ENCODE measurements around the gene TFAP2C.

TFAP2C gene

GRCh38 chr20:56673450-56673849 lies 44.3 kb downstream of the TFAP2C start:
- no peaks in the 10 kb centered on the region for H3K79me2 ChIP-seq (ENCODE audit: insufficient read depth, low read length)
- H4K20me1 ChIP-seq (ENCODE audit: insufficient read depth, low read length) = no peaks in the 10 kb centered on the region
- no peaks in the 10 kb centered on the region for H3F3A ChIP-seq (ENCODE audit: insufficient read depth, low read length)
- no peak overlapping the region for H3K4me3 ChIP-seq (ENCODE audit: low read depth, low read length, poor library complexity, severe bottlenecking)
- no peak overlapping the region for H3K27ac ChIP-seq (ENCODE audit: low read depth, low read length, poor library complexity, severe bottlenecking)
- no peak overlapping the region for H3K9ac ChIP-seq (ENCODE audit: low read length)
- no peak overlapping the region for H3K4me2 ChIP-seq (ENCODE audit: low read length)
- no peaks in the 10 kb centered on the region for H3K36me3 ChIP-seq (ENCODE audit: insufficient read depth, low read length)
- no peaks in the 10 kb centered on the region for H3K27me3 ChIP-seq (ENCODE audit: insufficient read depth, low read length)
- no peak overlapping the region for H2AFZ ChIP-seq (ENCODE audit: low read length)
- no peaks in the 10 kb centered on the region for H3K9me3 ChIP-seq (ENCODE audit: low read length)
- no peaks in the 10 kb centered on the region for H3K4me1 ChIP-seq (ENCODE audit: insufficient read depth, low read length, severe bottlenecking)
- H3K9me2 ChIP-seq (ENCODE audit: low read depth, low read length) = no peaks in the 10 kb centered on the region
- TF ChIP-seq CTCF (IDR thresholded peaks at IDR 0.05; ENCODE audit: low read length) (no peak), EZH2 (IDR thresholded peaks at IDR 0.05; ENCODE audit: borderline replicate concordance, low read length) (no peak)

- no peak for TF ChIP-seq CTCF (IDR thresholded peaks at IDR 0.05; ENCODE audit: low read length)
- no peaks in the 10 kb centered on the region for H3F3A ChIP-seq (ENCODE audit: insufficient read depth, low read length)
- no peak overlapping the region for H3K4me2 ChIP-seq (ENCODE audit: low read length)
- H2AFZ ChIP-seq (ENCODE audit: low read length) = no peak overlapping the region
- H3K27ac ChIP-seq (ENCODE audit: low read depth, low read length, poor library complexity, severe bottlenecking) = no peak overlapping the region
- H3K27me3 ChIP-seq (ENCODE audit: insufficient read depth, low read length) = no peaks in the 10 kb centered on the region
- H3K9ac ChIP-seq (ENCODE audit: low read length) = no peak overlapping the region
- H3K36me3 ChIP-seq (ENCODE audit: insufficient read depth, low read length) = no peaks in the 10 kb centered on the region
- H3K9me3 ChIP-seq (ENCODE audit: low read length) = no peaks in the 10 kb centered on the region
- no peaks in the 10 kb centered on the region for H3K79me2 ChIP-seq (ENCODE audit: insufficient read depth, low read length)
- no peaks in the 10 kb centered on the region for H3K4me1 ChIP-seq (ENCODE audit: insufficient read depth, low read length, severe bottlenecking)
- H3K9me2 ChIP-seq (ENCODE audit: low read depth, low read length) = no peaks in the 10 kb centered on the region
- no peak overlapping the region for H3K4me3 ChIP-seq (ENCODE audit: low read depth, low read length, poor library complexity, severe bottlenecking)
- H4K20me1 ChIP-seq (ENCODE audit: insufficient read depth, low read length) = no peaks in the 10 kb centered on the region
These were observed 46.9 kb downstream of the TFAP2C start for GRCh38 chr20:56676001-56676400.

GRCh38 chr20:56676679-56677078 lies 47.6 kb downstream of the TFAP2C start:
- H3K36me3 ChIP-seq (ENCODE audit: insufficient read depth, low read length) = no peaks in the 10 kb centered on the region
- H3K27me3 ChIP-seq (ENCODE audit: insufficient read depth, low read length) = no peaks in the 10 kb centered on the region
- H3K9me2 ChIP-seq (ENCODE audit: low read depth, low read length) = no peaks in the 10 kb centered on the region
- no peak overlapping the region for H3K4me2 ChIP-seq (ENCODE audit: low read length)
- H3K9ac ChIP-seq (ENCODE audit: low read length) = no peak overlapping the region
- no peaks in the 10 kb centered on the region for H3K79me2 ChIP-seq (ENCODE audit: insufficient read depth, low read length)
- TF ChIP-seq EZH2 (IDR thresholded peaks at IDR 0.05; ENCODE audit: borderline replicate concordance, low read length) = no peak
- no peak for TF ChIP-seq CTCF (IDR thresholded peaks at IDR 0.05; ENCODE audit: low read length)
- no peak overlapping the region for H3K4me3 ChIP-seq (ENCODE audit: low read depth, low read length, poor library complexity, severe bottlenecking)
- no peak overlapping the region for H3K27ac ChIP-seq (ENCODE audit: low read depth, low read length, poor library complexity, severe bottlenecking)
- no peaks in the 10 kb centered on the region for H4K20me1 ChIP-seq (ENCODE audit: insufficient read depth, low read length)
- no peaks in the 10 kb centered on the region for H3K4me1 ChIP-seq (ENCODE audit: insufficient read depth, low read length, severe bottlenecking)
- no peak overlapping the region for H2AFZ ChIP-seq (ENCODE audit: low read length)
- H3K9me3 ChIP-seq (ENCODE audit: low read length) = no peaks in the 10 kb centered on the region
- H3F3A ChIP-seq (ENCODE audit: insufficient read depth, low read length) = no peaks in the 10 kb centered on the region

All from OCI-LY1 (cell line).